ENCODE measurements around the gene SLC9A2. TPM values are rescaled to one million over a fixed set of nuclear protein-coding genes. Genes with fewer than 3 reads are reported as not detected.
A peak's percentile ranks its signal among the peaks of the same experiment; 100 is the strongest.

The SLC9A2 gene
- total and polyA plus RNA-seq, 5 donors from 2014 or later, result not detected

GRCh38 chr2:102588213-102588939 is 31.0 kb upstream of the SLC9A2 start:
- H3K36me3 ChIP-seq (ENCODE audit: control insufficient read depth, insufficient read depth, low read length), result no peaks in the 10 kb centered on the region
- ATAC-seq (ENCODE audit: low read depth in 2 of 2), result no peak
- peaks cover 0 to 4% (median 0%) of the 10 kb centered on the region in 7 donors for H3K9me3 Mint-ChIP-seq
- H3K27me3 Mint-ChIP-seq, result peaks cover 17% of the 10 kb centered on the region
- no peak overlapping the region for H3K27ac Mint-ChIP-seq
- no peaks in the 10 kb centered on the region for H3K36me3 Mint-ChIP-seq
- H3K4me1 ChIP-seq (ENCODE audit: control insufficient read depth, insufficient read depth, low read length, poor library complexity, severe bottlenecking), result no peaks in the 10 kb centered on the region
- DNase-seq, result no peak
- H3K27me3 ChIP-seq (ENCODE audit: control insufficient read depth, insufficient read depth, low read length), result peaks cover 9% of the 10 kb centered on the region
- H3K27ac ChIP-seq (ENCODE audit: insufficient read depth, low read length, poor library complexity, severe bottlenecking), result no peak overlapping the region
- no peaks in the 10 kb centered on the region for H3K9me3 ChIP-seq (ENCODE audit: control insufficient read depth in 2 of 2, low read length in 2 of 2)
- H3K4me3 ChIP-seq (ENCODE audit: low read depth, low read length), result no peak overlapping the region
- no peak overlapping the region for H3K4me3 Mint-ChIP-seq
- peaks cover 0 to 4% (median 0%) of the 10 kb centered on the region in 4 donors for H3K4me1 Mint-ChIP-seq

DNA sequence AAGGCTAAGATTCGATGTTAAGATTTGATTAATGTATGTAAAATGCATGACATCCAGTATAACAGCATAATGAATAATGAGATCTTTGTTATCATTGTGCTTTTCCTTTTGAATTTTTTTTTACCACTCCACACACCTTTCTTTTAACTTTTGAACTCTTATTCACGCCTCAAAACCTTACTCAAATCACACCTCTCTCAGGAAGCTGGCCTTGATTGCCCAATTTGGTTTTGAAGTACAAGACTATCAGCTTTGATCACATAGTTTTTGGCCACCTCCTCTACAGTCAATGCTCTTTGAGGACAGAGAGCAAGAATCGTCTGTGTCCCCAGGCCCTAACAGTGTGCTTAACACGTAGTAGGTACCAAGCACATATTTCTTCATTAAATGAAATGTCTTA is 29.9 kb upstream of the SLC9A2 start:
- H3K4me3 Mint-ChIP-seq, result no peak overlapping the region
- no peak for DNase-seq
- H3K9me3 ChIP-seq (ENCODE audit: control insufficient read depth in 2 of 2, low read length in 2 of 2), result no peaks in the 10 kb centered on the region
- no peak overlapping the region for H3K27ac ChIP-seq (ENCODE audit: insufficient read depth, low read length, poor library complexity, severe bottlenecking)
- H3K27me3 ChIP-seq (ENCODE audit: control insufficient read depth, insufficient read depth, low read length), result peaks cover 9% of the 10 kb centered on the region
- no peaks in the 10 kb centered on the region for H3K4me1 ChIP-seq (ENCODE audit: control insufficient read depth, insufficient read depth, low read length, poor library complexity, severe bottlenecking)
- H3K4me1 Mint-ChIP-seq, result no peaks in the 10 kb centered on the region
- no peaks in the 10 kb centered on the region for H3K36me3 ChIP-seq (ENCODE audit: control insufficient read depth, insufficient read depth, low read length)
- no peak overlapping the region for H3K4me3 ChIP-seq (ENCODE audit: low read depth, low read length)
- H3K9me3 Mint-ChIP-seq, result peaks cover 0 to 3% (median 0%) of the 10 kb centered on the region in 7 donors
- H3K27me3 Mint-ChIP-seq, result peaks cover 15% of the 10 kb centered on the region
- no peak for ATAC-seq (ENCODE audit: low read depth in 2 of 2)
- no peaks in the 10 kb centered on the region for H3K36me3 Mint-ChIP-seq
- no peak overlapping the region for H3K27ac Mint-ChIP-seq

DNA sequence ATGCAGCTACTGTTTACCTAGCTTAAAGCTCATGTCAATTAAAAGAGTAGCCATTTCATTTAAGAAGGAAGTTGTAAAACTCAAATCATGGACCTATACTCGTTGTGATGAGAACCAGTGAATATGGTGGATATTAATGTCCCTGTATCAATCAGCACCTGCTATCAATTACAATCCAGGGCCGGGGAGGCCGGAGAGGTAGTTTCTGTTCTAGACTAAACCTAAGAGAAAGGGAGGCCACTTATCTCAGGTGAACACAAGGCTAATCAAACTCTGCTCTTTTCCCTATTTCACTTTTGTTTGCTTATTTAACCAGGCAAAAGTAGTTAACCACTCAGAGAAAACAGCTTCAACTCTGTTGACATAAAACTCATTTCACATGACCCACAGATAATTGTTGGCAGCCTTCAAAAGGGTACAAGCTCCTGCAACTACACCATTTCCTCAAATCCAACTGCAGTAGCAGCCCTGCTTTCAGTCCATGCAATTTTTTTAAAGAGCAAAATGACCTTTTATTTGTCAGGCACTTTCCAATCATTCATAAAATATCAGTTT is 27.8 kb upstream of the SLC9A2 start:
- Mint-ChIP-seq H3K4me3 (no peak overlapping the region), H3K9me3 (peaks cover 0 to 3% (median 0%) of the 10 kb centered on the region in 7 donors), H3K27me3 (peaks cover 11% of the 10 kb centered on the region), H3K36me3 (no peaks in the 10 kb centered on the region), H3K27ac (peak overlapping the region in 1 of 3 donors; percentile 35), H3K4me1 (no peaks in the 10 kb centered on the region)
- no peak for DNase-seq
- Histone ChIP-seq H3K27ac (ENCODE audit: insufficient read depth, low read length, poor library complexity, severe bottlenecking) (no peak overlapping the region), H3K4me3 (ENCODE audit: low read depth, low read length) (no peak overlapping the region), H3K9me3 (ENCODE audit: control insufficient read depth in 2 of 2, low read length in 2 of 2) (no peaks in the 10 kb centered on the region), H3K27me3 (ENCODE audit: control insufficient read depth, insufficient read depth, low read length) (peaks cover 7% of the 10 kb centered on the region), H3K4me1 (ENCODE audit: control insufficient read depth, insufficient read depth, low read length, poor library complexity, severe bottlenecking) (no peaks in the 10 kb centered on the region), H3K36me3 (ENCODE audit: control insufficient read depth, insufficient read depth, low read length) (no peaks in the 10 kb centered on the region)
- ATAC-seq (ENCODE audit: low read depth in 2 of 2), result no peak

DNA sequence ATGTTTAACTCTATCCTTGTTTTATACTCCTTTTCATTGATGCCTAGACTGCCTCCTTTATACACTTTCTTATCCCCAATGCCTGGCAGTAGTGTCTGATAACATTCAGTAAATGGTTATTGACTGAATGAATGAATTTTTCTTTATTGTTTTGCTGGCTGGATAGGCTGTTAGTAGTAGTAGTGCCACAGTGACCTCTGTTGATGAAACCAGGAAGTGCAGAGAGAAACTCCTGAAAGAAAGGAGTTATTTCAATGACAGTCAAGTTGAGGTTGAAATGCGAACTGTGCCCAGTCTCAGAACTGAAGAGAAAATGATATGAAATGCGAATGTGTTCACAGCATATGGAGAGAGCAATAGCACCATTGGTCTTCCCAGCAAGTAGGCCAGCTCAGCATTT is 26.8 kb upstream of the SLC9A2 start:
- DNase-seq, result peak in 1 of 3 donors; percentile 33
- ATAC-seq (ENCODE audit: low read depth in 2 of 2), result no peak
- no peaks in the 10 kb centered on the region for H3K36me3 Mint-ChIP-seq

GRCh38 chr2:102593516-102593915 is 25.8 kb upstream of the SLC9A2 start:
- peaks cover 0 to 2% (median 0%) of the 10 kb centered on the region in 7 donors for H3K9me3 Mint-ChIP-seq
- no peaks in the 10 kb centered on the region for H3K4me1 Mint-ChIP-seq
- no peak overlapping the region for H3K27ac Mint-ChIP-seq
- Histone ChIP-seq H3K4me3 (ENCODE audit: low read depth, low read length) (no peak overlapping the region), H3K9me3 (ENCODE audit: control insufficient read depth in 2 of 2, low read length in 2 of 2) (no peaks in the 10 kb centered on the region), H3K36me3 (ENCODE audit: control insufficient read depth, insufficient read depth, low read length) (no peaks in the 10 kb centered on the region), H3K4me1 (ENCODE audit: control insufficient read depth, insufficient read depth, low read length, poor library complexity, severe bottlenecking) (no peaks in the 10 kb centered on the region), H3K27ac (ENCODE audit: insufficient read depth, low read length, poor library complexity, severe bottlenecking) (no peak overlapping the region), H3K27me3 (ENCODE audit: control insufficient read depth, insufficient read depth, low read length) (peaks cover 5% of the 10 kb centered on the region)
- H3K27me3 Mint-ChIP-seq, result peaks cover 10% of the 10 kb centered on the region
- no peaks in the 10 kb centered on the region for H3K36me3 Mint-ChIP-seq
- H3K4me3 Mint-ChIP-seq, result no peak overlapping the region
- DNase-seq, result no peak
- ATAC-seq (ENCODE audit: low read depth in 2 of 2), result no peak

More for the DNA sequence above, 26.8 kb upstream of the SLC9A2 start:
- H3K4me1 ChIP-seq (ENCODE audit: control insufficient read depth, insufficient read depth, low read length, poor library complexity, severe bottlenecking), result no peaks in the 10 kb centered on the region
- no peak overlapping the region for H3K27ac Mint-ChIP-seq
- no peak overlapping the region for H3K27ac ChIP-seq (ENCODE audit: insufficient read depth, low read length, poor library complexity, severe bottlenecking)
- no peaks in the 10 kb centered on the region for H3K9me3 ChIP-seq (ENCODE audit: control insufficient read depth in 2 of 2, low read length in 2 of 2)
- H3K36me3 ChIP-seq (ENCODE audit: control insufficient read depth, insufficient read depth, low read length), result no peaks in the 10 kb centered on the region
- H3K4me1 Mint-ChIP-seq, result no peaks in the 10 kb centered on the region
- peaks cover 7% of the 10 kb centered on the region for H3K27me3 ChIP-seq (ENCODE audit: control insufficient read depth, insufficient read depth, low read length)
- no peak overlapping the region for H3K4me3 ChIP-seq (ENCODE audit: low read depth, low read length)
- H3K4me3 Mint-ChIP-seq, result no peak overlapping the region
- H3K9me3 Mint-ChIP-seq, result peaks cover 0 to 2% (median 0%) of the 10 kb centered on the region in 7 donors
- H3K27me3 Mint-ChIP-seq, result peaks cover 6% of the 10 kb centered on the region

DNA sequence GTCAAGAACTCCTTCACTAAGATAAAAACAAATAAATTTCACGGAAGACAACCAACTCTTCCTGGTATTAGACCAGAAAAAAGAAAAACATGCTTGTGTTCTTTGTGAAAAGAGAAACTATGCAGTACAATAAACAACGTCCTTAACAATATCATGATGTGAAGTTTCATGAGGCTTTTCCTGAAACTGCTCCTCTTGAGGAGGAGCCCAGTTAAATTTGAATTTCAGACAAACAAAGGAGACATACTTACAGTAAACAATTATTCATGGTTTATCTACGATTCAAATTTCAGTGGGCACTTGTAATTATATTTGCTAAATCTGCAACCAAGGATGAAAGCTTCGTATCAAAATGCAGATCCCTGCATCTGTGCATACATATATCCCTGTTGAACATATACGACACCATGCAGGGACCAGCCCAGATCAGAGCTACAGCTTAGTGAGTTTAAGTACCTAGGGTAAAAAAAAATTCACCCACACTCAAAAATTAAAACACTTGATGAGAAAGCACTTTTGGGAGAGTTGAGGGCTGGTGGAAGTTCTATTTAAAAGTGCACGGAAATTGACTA is 24.8 kb upstream of the SLC9A2 start:
- H3K9me3 ChIP-seq (ENCODE audit: control insufficient read depth in 2 of 2, low read length in 2 of 2), result no peaks in the 10 kb centered on the region
- H3K9me3 Mint-ChIP-seq, result peaks cover 0 to 2% (median 0%) of the 10 kb centered on the region in 7 donors
- H3K27me3 ChIP-seq (ENCODE audit: control insufficient read depth, insufficient read depth, low read length), result peaks cover 3% of the 10 kb centered on the region
- H3K4me3 Mint-ChIP-seq, result no peak overlapping the region
- no peaks in the 10 kb centered on the region for H3K4me1 ChIP-seq (ENCODE audit: control insufficient read depth, insufficient read depth, low read length, poor library complexity, severe bottlenecking)
- no peaks in the 10 kb centered on the region for H3K36me3 Mint-ChIP-seq
- peaks cover 10% of the 10 kb centered on the region for H3K27me3 Mint-ChIP-seq
- H3K27ac ChIP-seq (ENCODE audit: insufficient read depth, low read length, poor library complexity, severe bottlenecking), result no peak overlapping the region
- H3K4me1 Mint-ChIP-seq, result no peaks in the 10 kb centered on the region
- no peak overlapping the region for H3K27ac Mint-ChIP-seq
- DNase-seq (no peak), ATAC-seq (ENCODE audit: low read depth in 2 of 2) (no peak)
- H3K4me3 ChIP-seq (ENCODE audit: low read depth, low read length), result no peak overlapping the region
- no peaks in the 10 kb centered on the region for H3K36me3 ChIP-seq (ENCODE audit: control insufficient read depth, insufficient read depth, low read length)

DNA sequence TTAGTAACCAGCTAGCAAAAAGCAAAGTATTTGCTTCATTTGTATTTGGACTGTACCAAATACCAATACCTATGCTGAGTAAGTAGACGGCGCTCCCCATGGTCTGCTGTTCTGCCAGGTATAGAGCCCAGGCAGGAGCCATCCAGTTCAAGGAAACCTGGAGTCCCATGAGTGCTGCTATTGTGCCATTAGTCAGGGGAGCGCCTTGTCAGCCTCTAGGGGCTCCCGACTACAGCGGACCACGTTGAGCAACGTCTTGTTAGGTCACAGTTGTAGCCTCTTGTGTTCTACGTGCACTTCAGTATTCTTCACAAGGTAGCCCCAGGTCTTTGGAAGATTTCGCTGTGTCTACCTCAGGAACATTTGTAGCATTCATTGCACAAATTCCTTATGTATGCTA is 21.6 kb upstream of the SLC9A2 start:
- peaks cover 15% of the 10 kb centered on the region for H3K27me3 Mint-ChIP-seq
- no peak overlapping the region for H3K27ac ChIP-seq (ENCODE audit: insufficient read depth, low read length, poor library complexity, severe bottlenecking)
- no peak overlapping the region for H3K4me3 Mint-ChIP-seq
- H3K4me1 Mint-ChIP-seq, result no peaks in the 10 kb centered on the region
- H3K9me3 ChIP-seq (ENCODE audit: control insufficient read depth in 2 of 2, low read length in 2 of 2), result no peaks in the 10 kb centered on the region
- peaks cover 0 to 5% (median 1%) of the 10 kb centered on the region in 7 donors for H3K9me3 Mint-ChIP-seq
- no peak overlapping the region for H3K27ac Mint-ChIP-seq
- peaks cover 14% of the 10 kb centered on the region for H3K27me3 ChIP-seq (ENCODE audit: control insufficient read depth, insufficient read depth, low read length)
- no peaks in the 10 kb centered on the region for H3K36me3 ChIP-seq (ENCODE audit: control insufficient read depth, insufficient read depth, low read length)
- H3K4me3 ChIP-seq (ENCODE audit: low read depth, low read length), result no peak overlapping the region
- ATAC-seq (ENCODE audit: low read depth in 2 of 2), result no peak
- no peaks in the 10 kb centered on the region for H3K4me1 ChIP-seq (ENCODE audit: control insufficient read depth, insufficient read depth, low read length, poor library complexity, severe bottlenecking)
- no peak for DNase-seq
- no peaks in the 10 kb centered on the region for H3K36me3 Mint-ChIP-seq

Measured in CD4-positive, CD25-positive, alpha-beta regulatory T cell (primary cell).